HTERT RPE-1 (cell line): Measurements from ENCODE around the gene MTHFS.

ENCODE experiments used
- in situ Hi-C: fragments of 300-500 bp; cut with MboI; formaldehyde crosslinking; loops from 4 replicates; pipeline ENCODE4 v1.14.3; 2020; ENCODE audit warnings: low sequenced_read_pairs

The MTHFS gene

DNA sequence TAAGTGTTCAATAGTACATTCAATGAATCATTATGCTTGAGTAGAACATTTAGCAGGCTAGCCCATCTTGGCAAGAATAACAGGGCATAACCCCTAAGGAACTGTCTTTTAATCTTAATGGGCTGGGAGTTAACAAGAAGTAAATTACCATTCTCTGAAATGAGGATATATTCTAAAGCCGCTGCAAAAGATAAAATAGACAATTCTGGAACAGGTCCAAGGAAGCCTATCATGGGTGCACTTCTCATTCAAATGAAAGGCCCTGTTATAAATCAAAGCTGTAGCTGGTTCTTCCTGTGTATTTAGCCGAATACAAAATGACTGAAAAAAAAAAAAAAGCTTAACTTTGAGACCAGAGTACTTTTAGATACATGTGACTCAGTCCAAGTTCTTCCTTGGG lies 15.6 kb downstream of the MTHFS start:
- in situ Hi-C loops = no loop called here

DNA sequence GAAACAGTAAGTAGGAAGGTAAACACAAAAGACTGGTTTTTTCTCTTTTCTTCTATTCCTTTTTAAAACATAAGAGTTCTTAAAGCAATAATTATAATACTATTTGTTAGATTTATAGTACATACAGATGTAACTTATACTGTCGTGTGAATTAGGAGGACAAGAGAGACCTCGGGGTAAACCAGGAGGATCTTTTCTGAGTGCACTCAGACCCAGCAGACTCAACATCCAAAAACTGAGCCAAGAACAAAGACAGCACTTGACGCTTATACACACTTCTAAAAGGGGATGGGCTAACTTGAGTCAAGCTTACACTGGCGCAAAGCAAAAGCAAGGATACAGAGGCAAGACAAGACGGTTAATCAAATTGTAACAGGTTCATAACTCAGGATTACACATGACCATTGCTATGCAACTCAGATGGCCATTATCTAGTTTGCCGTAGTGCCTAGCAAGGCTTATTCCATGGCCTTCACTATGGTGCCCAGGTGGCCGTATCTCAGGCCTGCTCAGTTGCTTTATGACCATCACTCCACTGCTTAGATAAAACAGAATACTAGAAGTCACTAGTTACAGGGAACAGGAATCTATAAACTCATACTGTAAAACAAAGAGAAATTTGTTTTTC lies 18.6 kb downstream of the MTHFS start:
- in situ Hi-C loops = no loop called here

GRCh38 chr15:79875213-79875612 lies 21.6 kb downstream of the MTHFS start:
- in situ Hi-C loops = no loop called here

GRCh38 chr15:79874242-79874641 lies 22.6 kb downstream of the MTHFS start:
- in situ Hi-C loops = no loop called here

DNA sequence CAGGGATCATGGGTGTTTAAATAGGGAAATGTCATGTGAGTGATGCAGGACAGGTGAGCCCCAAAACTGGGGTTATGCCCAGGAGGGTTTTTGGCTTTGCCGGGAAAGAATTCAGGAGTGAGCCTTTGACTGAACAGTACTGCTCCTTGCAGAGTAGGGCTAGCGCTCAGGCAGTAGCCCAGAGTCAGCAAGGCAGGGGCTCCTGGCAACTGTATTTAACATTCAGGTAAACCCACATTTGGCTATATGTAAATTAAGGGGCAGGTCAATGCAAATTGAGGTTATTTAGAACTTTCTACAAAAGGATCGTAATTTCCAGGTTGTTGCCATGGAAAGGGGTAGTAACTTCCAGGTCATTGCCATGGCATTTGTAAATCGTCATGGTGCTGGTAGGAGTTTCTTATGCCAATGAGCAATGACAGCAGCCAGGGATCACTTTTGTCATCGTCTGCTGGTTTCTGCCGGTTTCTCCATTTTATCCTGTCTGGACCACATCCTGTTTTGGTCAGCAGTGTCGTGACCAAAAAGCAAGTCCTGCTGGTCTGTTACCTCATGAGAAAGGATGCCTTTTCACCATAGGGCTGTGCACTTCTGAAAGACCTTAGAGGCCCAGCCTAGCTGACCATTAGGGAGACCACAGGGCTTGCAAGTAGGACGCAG lies 24.3 kb downstream of the MTHFS start:
- in situ Hi-C loops = no loop called here

DNA sequence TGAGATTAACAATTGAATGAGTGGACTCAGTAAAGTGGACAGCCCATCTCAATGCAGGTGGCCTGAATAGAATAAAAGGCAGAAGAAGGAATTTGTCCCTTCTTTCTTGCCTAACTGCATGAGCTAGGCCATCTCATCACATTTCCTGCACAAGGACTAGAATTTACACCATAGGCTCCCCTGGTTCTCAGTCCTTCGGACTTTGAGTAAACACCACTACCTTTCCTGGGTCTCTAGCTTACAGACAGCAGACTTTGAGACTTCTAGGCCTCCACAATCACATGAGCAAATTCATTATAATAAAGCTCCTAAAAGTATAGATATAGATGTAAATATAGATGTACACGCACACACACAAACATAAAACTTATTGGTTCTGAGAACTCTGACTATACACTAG lies 28.3 kb downstream of the MTHFS start:
- in situ Hi-C loops = no loop called here

- in situ Hi-C loops = no loop called here
Observed at GRCh38 chr15:79863886-79864285, 32.9 kb downstream of the MTHFS start.

DNA sequence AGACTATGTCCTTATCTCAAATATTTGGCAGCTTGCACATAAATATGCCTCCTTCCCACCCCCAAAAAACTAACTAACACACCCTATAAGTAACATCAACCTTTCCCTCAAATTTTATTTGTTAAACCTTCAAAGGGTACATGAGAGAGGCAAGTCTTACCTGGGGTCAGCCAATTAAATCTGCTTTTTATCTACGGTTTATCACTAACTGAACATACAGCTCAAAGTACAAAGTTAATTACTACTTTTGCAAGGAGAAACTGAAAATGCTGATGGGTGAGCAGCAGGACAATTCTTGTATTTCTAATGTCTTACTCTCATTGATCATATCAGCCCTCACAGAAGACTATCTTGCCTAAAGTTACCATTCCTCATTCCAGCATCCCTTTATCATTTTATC lies 34.6 kb downstream of the MTHFS start:
- in situ Hi-C loops = no loop called here

DNA sequence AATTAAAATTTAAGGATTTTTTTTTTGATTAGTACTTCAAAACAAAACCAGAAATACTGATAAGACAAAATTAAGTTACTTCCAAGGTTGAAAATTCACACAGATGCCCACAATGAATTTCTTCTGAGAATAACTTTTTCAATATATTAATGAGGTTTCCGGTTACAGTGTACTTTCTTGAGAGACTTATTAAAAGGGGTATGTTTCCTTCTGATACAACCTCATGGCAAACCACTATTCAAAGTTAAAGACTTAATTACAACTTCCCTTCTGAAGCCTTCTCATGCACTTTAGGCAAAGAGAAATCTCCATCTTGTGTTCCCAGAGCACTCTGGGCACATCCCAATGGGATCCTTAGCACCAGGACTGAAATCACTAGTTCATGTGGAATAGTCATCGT lies 36.2 kb downstream of the MTHFS start:
- in situ Hi-C loops = no loop called here

DNA sequence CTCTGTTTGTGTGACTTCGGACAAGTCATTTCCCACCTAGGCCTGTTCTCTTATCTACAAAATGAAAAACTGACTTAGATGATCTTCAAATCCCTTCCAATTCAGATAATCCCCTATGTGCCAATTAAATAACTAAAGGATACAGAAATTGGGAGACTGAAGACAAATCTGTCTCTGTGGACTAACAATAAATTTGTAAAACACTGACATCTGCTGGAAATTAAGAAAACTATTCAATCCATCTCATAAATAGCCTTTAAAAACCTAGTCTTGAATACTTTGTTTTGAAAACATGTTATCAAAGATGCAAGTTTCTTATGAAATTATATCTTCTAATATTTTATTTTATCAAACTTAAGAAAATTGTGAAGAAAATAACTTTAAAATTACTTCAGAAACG lies 38.3 kb downstream of the MTHFS start:
- in situ Hi-C loops = no loop called here

DNA sequence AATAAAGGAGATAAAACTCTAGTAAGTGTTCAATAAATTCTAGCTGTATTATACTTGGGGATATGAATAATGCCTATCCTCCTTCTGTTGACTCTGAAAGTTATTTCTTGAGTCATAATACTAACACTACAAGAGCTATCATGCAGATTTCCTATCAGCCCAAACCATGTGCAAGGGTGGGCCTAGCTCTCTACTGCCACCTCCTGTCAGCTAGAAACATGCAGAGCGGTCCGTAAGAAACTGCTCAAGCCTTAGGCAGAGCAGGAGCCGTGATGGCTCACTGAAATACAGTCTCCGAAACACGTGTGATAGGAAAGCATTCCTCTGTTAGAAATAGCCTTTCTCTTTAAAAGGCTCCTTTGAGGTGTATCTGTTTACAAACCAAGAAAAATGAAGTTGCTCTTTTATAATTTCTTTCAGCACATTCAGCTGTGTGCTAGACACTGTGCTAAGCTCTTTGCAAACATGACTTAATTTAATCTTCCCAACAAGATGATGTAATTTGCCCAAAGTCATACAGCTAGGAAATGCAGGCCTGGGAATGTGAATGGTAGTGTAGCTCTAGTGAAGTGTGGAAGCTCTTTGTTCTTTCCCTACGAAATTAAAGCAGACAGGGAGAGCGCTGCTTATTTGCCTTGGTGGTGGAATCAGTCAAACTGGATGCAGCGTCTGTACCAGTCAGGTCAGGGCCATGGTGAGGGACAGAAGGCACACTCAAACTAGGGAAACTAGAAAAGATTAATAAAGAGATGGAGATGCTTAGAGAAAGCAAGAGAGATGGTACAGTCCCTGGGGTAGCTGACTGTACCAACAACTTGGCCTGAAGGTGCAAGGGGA lies 43.1 kb downstream of the MTHFS start:
- in situ Hi-C loops = no loop called here

DNA sequence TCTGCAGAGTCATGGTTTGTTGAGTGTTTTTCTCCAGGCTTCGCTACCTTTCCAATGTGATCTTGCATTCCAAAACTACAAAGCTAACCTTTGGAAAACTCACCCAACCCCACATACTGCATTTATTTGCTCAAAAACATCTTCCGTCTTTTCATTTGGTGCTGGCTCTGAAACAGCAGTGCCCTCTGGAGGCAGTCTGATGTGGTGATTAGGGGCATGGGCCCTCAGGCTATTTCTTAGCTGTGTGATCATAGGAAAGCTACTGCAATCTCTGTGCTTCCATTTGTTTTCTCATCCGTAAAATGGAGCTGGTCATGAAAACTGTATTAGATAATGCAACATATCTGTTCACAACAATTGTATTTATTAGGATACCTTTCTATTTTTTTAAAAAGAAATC lies 47.0 kb downstream of the MTHFS start:
- in situ Hi-C loops = no loop called here

- in situ Hi-C loops = no loop called here
Observed at GRCh38 chr15:79846539-79846938, 50.3 kb downstream of the MTHFS start.

DNA sequence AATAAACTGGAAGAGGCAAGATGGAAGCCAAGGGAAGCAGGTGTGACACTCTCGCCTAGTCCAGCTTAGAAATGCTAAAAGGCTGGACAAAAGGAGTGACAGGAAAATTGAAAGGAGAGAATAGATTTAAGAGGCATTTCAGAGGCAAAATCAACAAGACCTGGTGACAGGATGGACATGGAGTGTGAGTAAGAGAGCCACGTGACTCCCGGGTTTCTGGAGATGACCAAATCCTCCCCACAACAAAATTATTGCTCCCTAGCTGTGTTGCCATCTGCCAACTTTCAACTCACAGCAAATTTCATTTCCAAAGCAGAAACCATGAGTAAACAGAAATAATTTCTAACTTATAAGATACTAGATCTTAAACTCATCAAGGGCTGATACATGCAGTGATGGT lies 52.6 kb downstream of the MTHFS start:
- in situ Hi-C loops = no loop called here

DNA sequence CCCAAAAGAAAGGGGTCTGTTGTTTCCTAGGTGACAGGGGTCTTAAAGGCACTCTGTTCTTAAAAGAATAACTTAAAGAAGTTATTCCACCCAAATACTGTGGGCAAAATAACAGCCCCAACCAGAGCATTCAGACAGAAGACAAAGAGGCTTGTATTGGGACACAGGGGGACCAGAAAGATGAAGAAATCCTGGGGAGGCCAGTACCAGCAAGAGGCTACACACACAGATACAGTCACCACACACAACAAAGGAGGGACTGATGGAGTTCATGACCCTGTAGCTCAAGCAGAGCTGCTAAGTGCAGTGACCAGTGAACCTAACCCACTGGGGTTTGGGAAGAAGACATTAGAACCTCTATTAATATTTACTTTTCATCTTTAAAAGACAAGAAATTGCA lies 59.0 kb downstream of the MTHFS start:
- in situ Hi-C loops = no loop called here

DNA sequence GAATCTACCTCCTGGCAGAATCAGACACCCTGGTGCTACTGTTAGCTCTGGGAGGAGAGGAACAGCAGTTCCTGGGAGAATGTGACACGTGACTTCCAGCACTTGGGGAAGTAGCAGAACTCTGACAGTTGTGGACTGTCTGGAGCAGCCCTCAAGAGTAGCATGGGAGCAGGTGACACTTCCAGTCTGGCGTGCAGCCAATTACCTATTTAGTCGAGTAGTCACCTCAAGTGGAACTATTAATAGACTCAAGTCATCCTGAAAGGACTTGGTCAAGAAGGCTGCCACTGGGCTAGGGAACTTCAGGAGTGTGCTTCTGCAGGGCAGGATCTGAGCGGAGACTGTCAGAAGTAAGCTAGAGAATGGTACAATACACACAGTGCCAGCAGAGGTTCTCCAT lies 62.3 kb downstream of the MTHFS start:
- in situ Hi-C loops = no loop called here

GRCh38 chr15:79832367-79833120 lies 64.3 kb downstream of the MTHFS start:
- in situ Hi-C loops = no loop called here

GRCh38 chr15:79831604-79832003 lies 65.2 kb downstream of the MTHFS start:
- in situ Hi-C loops = no loop called here

- in situ Hi-C loops = no loop called here
Observed at GRCh38 chr15:79829950-79830349, 66.9 kb downstream of the MTHFS start.

GRCh38 chr15:79828447-79828846 lies 68.4 kb downstream of the MTHFS start:
- in situ Hi-C loops = no loop called here

DNA sequence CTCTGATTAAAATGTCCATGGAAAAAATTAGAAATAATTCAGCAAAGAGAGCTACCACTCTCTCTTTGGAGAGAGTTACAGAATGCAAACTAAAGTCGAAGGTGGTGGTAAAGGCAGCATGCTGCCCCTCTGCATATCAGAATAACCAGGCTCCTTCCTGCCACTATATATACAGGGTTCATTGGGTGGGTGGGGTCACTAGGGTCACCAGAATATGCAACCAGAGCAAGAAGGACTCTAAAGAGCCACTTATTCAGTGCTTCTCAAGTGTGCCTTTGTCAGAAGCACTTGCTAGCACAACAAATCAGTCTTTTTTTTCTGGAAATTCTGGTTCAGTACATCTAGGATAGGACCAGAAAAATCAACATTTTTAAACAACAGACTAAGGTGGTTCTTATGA lies 70.0 kb downstream of the MTHFS start:
- in situ Hi-C loops = no loop called here
